ENCODE measurements around the gene DLGAP4. TPM values are rescaled to one million over a fixed set of nuclear protein-coding genes. Genes with fewer than 3 reads are reported as not detected.

Gene DLGAP4
- total RNA-seq, 1 donor from 2014 or later, result 113 TPM

- DNase-seq (ENCODE audit: low spot score) (no peak), ATAC-seq (no peak)
- intact Hi-C loops (cut with DNase I), result no loop called here
Observed at GRCh38 chr20:36304786-36305495, 1.2 kb upstream of the DLGAP4 start.

GRCh38 chr20:36306553-36307411 is 643 bp downstream of the DLGAP4 start:
- DNase-seq (ENCODE audit: low spot score) (no peak), ATAC-seq (no peak)
- intact Hi-C loops (cut with DNase I), result no loop called here

GRCh38 chr20:36307412-36308325 is 1.5 kb downstream of the DLGAP4 start:
- intact Hi-C loops (cut with DNase I), result no loop called here

GRCh38 chr20:36308353-36308752 is 2.2 kb downstream of the DLGAP4 start:
- no peak for ATAC-seq
- DNase-seq (ENCODE audit: low spot score), result no peak
- intact Hi-C loops (cut with DNase I), result no loop called here

More at GRCh38 chr20:36307412-36308325, 1.5 kb downstream of the DLGAP4 start:
- DNase-seq (ENCODE audit: low spot score), result no peak
- no peak for ATAC-seq

- ATAC-seq (no peak), DNase-seq (ENCODE audit: low spot score) (no peak)
- intact Hi-C loops (cut with DNase I), result no loop called here
Observed at GRCh38 chr20:36308986-36309385, 2.8 kb downstream of the DLGAP4 start.

GRCh38 chr20:36309643-36310042 is 3.5 kb downstream of the DLGAP4 start:
- intact Hi-C loops (cut with DNase I), result no loop called here
- no peak for ATAC-seq
- no peak for DNase-seq (ENCODE audit: low spot score)

- no peak for DNase-seq (ENCODE audit: low spot score)
- no peak for ATAC-seq
- intact Hi-C loops (cut with DNase I), result no loop called here
Observed at GRCh38 chr20:36310215-36310981, 4.3 kb downstream of the DLGAP4 start.

GRCh38 chr20:36311141-36311853 is 5.2 kb downstream of the DLGAP4 start:
- ATAC-seq, result no peak
- DNase-seq (ENCODE audit: low spot score), result no peak

GRCh38 chr20:36311854-36312723 is 6.0 kb downstream of the DLGAP4 start:
- intact Hi-C loops (cut with DNase I), result no loop called here
- no peak for DNase-seq (ENCODE audit: low spot score)
- no peak for ATAC-seq

More at GRCh38 chr20:36311141-36311853, 5.2 kb downstream of the DLGAP4 start:
- intact Hi-C loops (cut with DNase I), result no loop called here

GRCh38 chr20:36312724-36313441 is 6.7 kb downstream of the DLGAP4 start:
- DNase-seq (ENCODE audit: low spot score) (peak; percentile 21), ATAC-seq (no peak)
- intact Hi-C loops (cut with DNase I), result no loop called here

- intact Hi-C loops (cut with DNase I), result no loop called here
- DNase-seq (ENCODE audit: low spot score) (no peak), ATAC-seq (no peak)
Observed at GRCh38 chr20:36313476-36313875, 7.3 kb downstream of the DLGAP4 start.

GRCh38 chr20:36313926-36314325 is 7.8 kb downstream of the DLGAP4 start:
- intact Hi-C loops (cut with DNase I), result no loop called here
- DNase-seq (ENCODE audit: low spot score) (peak; percentile 43), ATAC-seq (no peak)

- intact Hi-C loops (cut with DNase I), result no loop called here
- DNase-seq (ENCODE audit: low spot score) (peak; percentile 39), ATAC-seq (no peak)
Observed at GRCh38 chr20:36314734-36315544, 8.8 kb downstream of the DLGAP4 start.

GRCh38 chr20:36315545-36316351 is 9.6 kb downstream of the DLGAP4 start:
- DNase-seq (ENCODE audit: low spot score) (peak; percentile 48), ATAC-seq (no peak)
- intact Hi-C loops (cut with DNase I), result no loop called here

GRCh38 chr20:36317675-36318074 is 11.5 kb downstream of the DLGAP4 start:
- no peak for ATAC-seq
- intact Hi-C loops (cut with DNase I), result no loop called here
- DNase-seq (ENCODE audit: low spot score), result no peak

Measured in sciatic nerve (tissue), 2 donors.